BJ (cell line): ENCODE measurements around the gene TOR4A. TPM values are rescaled to one million over a fixed set of nuclear protein-coding genes. Genes with fewer than 3 reads are reported as not detected.

Experiments
- CTCF ChIA-PET: fragments of 350-600 bp; formaldehyde crosslinking; extraction: SDS; loops from one replicate; lab custom pipeline; 2021; ENCODE audit warnings: antibody characterized with exemption, inconsistent platforms; lab: Yijun Ruan, JAX
- POLR2A ChIA-PET: fragments of 300-600 bp; sonication (Branson Sonifier 250); formaldehyde crosslinking; extraction: SDS; loops from one replicate; lab custom pipeline; 2021; ENCODE audit warnings: antibody characterized with exemption; lab: Charles Lee
- DNase-seq: peaks from one replicate; pipeline ENCODE4 v3.0.0-alpha.2; 2011; ENCODE audit warnings: low read depth
- H3K27me3 ChIP-seq: 2 replicates; pipeline ENCODE4 v1.6.0; 2011; ENCODE audit warnings: low read length; ENCODE audit not compliant: control insufficient read depth, insufficient read depth
- H3K36me3 ChIP-seq: 2 replicates; pipeline ENCODE4 v1.5.1; 2011; ENCODE audit warnings: low read length; ENCODE audit not compliant: control insufficient read depth, insufficient read depth
- H3K4me3 ChIP-seq: 2 replicates; pipeline ENCODE4 v1.5.1; 2011; ENCODE audit warnings: low read depth, mild to moderate bottlenecking, control low read depth, low read length
- polyA plus RNA-seq: library from polyadenylated mRNA; depleted of rRNA; stranded (reverse); fragments of >200 nt; gene quantifications from 2 replicates; pipeline ENCODE4 v1.2.3, GENCODE V29; 2011
- TF ChIP-seq, protein P1 (sequence below): IDR thresholded peaks from 2 replicates; pipeline ENCODE4 v1.5.1; 2011; ENCODE audit warnings: low read depth, mild to moderate bottlenecking, control low read depth, inconsistent platforms, low read length, moderate library complexity; ENCODE audit not compliant: insufficient read depth

TOR4A gene
- polyA plus RNA-seq, 1 experiment: 23.8 TPM

DNA sequence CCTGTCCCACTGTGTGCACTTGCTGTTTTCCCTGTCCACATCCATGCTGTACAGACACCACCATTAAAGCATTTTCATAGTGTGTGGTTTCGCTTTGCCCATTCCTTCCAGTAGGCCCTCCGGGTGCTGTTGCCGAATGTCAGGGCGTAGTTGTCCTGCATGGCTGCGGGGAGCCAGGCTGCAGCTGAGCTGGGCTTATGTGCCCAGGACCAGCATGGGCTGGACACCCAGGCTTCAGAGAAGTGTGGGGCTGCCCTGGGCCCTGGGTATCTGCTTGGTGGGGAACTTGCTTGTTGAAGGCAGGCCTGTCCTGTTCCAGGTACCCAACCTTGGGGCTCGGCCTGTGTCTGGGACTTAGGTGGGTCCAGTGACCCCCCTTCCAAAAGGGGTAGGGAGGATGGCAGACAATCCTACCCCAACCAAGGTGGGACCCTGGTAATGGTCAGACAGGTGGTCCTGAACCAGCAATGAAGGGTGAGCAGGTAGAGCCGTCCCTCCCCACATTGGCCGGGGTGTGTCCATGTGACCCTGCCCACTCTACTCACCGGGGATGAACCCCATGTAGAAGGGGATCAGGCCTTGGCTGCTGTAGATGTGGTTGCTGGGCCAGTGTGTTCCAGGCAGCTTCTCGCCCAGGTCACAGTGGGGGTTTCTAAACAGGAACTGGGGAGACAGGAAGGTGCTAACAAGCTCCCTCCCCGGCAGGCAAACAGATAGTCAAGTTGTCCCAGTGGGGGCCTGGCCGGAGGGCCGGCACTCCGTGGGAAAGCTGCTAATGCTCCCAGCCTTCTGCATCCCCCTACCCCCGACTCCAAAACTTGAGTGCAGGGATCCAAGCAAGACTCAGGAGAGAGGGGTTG is 33.7 kb upstream of the TOR4A start:
- TF ChIP-seq, protein P1, sequence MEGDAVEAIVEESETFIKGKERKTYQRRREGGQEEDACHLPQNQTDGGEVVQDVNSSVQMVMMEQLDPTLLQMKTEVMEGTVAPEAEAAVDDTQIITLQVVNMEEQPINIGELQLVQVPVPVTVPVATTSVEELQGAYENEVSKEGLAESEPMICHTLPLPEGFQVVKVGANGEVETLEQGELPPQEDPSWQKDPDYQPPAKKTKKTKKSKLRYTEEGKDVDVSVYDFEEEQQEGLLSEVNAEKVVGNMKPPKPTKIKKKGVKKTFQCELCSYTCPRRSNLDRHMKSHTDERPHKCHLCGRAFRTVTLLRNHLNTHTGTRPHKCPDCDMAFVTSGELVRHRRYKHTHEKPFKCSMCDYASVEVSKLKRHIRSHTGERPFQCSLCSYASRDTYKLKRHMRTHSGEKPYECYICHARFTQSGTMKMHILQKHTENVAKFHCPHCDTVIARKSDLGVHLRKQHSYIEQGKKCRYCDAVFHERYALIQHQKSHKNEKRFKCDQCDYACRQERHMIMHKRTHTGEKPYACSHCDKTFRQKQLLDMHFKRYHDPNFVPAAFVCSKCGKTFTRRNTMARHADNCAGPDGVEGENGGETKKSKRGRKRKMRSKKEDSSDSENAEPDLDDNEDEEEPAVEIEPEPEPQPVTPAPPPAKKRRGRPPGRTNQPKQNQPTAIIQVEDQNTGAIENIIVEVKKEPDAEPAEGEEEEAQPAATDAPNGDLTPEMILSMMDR: 0 out of 2 replicates have a peak, but pooled peaks have one; percentile 7
- DNase-seq: no peak
- POLR2A ChIA-PET: interaction anchor here (0.9 kb wide), 1 partner anchor 11 kb away, joined by 3 read pairs; the partner anchor contains the start of gene NELFB
- Histone ChIP-seq H3K4me3 (no peak overlapping the region), H3K36me3 (peaks cover 11% of the 10 kb centered on the region), H3K27me3 (no peaks in the 10 kb centered on the region)
- CTCF ChIA-PET: interaction anchor here (1.3 to 2.5 kb wide), 5 partner anchors 7 to 180 kb away, joined by 3 to 10 read pairs (median 5); partner anchors contain the start of genes RNF224 and STPG3

- TF ChIP-seq, protein P1: no peak
- Histone ChIP-seq H3K4me3 (no peak overlapping the region), H3K27me3 (no peaks in the 10 kb centered on the region; the same call in 1 of the 2 replicates), H3K36me3 (peaks cover 11% of the 10 kb centered on the region)
- DNase-seq: no peak
- CTCF ChIA-PET: interaction anchor here (0.6 to 2.5 kb wide), 4 partner anchors 8 to 181 kb away, joined by 3 to 10 read pairs (median 4); no protein-coding TSS in a partner anchor
- POLR2A ChIA-PET: interaction anchor here (0.9 kb wide), 1 partner anchor 10 kb away, joined by 3 read pairs; the partner anchor contains the start of gene NELFB
Observed at GRCh38 chr9:137244486-137245449, 32.8 kb upstream of the TOR4A start.

- ChIA-PET POLR2A (no interaction called here), CTCF (interaction anchor here (0.6 to 2.5 kb wide), 2 partner anchors 9 to 125 kb away, joined by 3 to 10 read pairs; no protein-coding TSS in a partner anchor)
- Histone ChIP-seq H3K36me3 (peaks cover 11% of the 10 kb centered on the region), H3K4me3 (no peak overlapping the region), H3K27me3 (no peaks in the 10 kb centered on the region; the same call in 1 of the 2 replicates)
- TF ChIP-seq, protein P1: no peak
- DNase-seq: no peak
Observed at GRCh38 chr9:137245450-137246421, 31.8 kb upstream of the TOR4A start.

GRCh38 chr9:137247135-137247915 is 30.2 kb upstream of the TOR4A start:
- Histone ChIP-seq H3K27me3 (no peaks in the 10 kb centered on the region; the same call in 1 of the 2 replicates), H3K36me3 (peaks cover 11% of the 10 kb centered on the region), H3K4me3 (no peak overlapping the region)
- DNase-seq: no peak
- ChIA-PET POLR2A (no interaction called here), CTCF (interaction anchor here (0.7 to 3.5 kb wide), 3 partner anchors 11 to 212 kb away, joined by 3 to 14 read pairs (median 4); no protein-coding TSS in a partner anchor)
- TF ChIP-seq, protein P1: no peak
